ENCODE results near the gene ZNF507. TPM values are rescaled to one million over a fixed set of nuclear protein-coding genes. Genes with fewer than 3 reads are reported as not detected.

The ZNF507 gene
- polyA plus RNA-seq, 2 donors, result 2.9 to 3.1 TPM

GRCh38 chr19:32339423-32339822 is 6.0 kb upstream of the ZNF507 start:
- Histone ChIP-seq H3K4me1 (ENCODE audit: control insufficient read depth in 2 of 2, insufficient read depth in 2 of 2, low read length in 1 of 2) (peaks cover 0 to 2% of the 10 kb centered on the region in 2 donors), H3K27me3 (ENCODE audit: control insufficient read depth in 1 of 2, insufficient read depth in 2 of 2, low read length in 2 of 2) (no peaks in the 10 kb centered on the region), H3K9me3 (ENCODE audit: control insufficient read depth in 2 of 2, insufficient read depth in 1 of 2, low read depth in 1 of 2, low read length in 1 of 2) (no peaks in the 10 kb centered on the region), H3K27ac (ENCODE audit: low read depth in 2 of 2, low read length in 1 of 2) (no peak overlapping the region), H3K4me3 (ENCODE audit: low read depth in 1 of 2, low read length in 2 of 2) (no peak overlapping the region), H3K36me3 (ENCODE audit: control insufficient read depth in 2 of 2, insufficient read depth in 2 of 2, low read length in 1 of 2) (no peaks in the 10 kb centered on the region)
- WGBS, 2 donors, result 81 to 84% methylated on average over 2 of the region's 2 CpGs

DNA sequence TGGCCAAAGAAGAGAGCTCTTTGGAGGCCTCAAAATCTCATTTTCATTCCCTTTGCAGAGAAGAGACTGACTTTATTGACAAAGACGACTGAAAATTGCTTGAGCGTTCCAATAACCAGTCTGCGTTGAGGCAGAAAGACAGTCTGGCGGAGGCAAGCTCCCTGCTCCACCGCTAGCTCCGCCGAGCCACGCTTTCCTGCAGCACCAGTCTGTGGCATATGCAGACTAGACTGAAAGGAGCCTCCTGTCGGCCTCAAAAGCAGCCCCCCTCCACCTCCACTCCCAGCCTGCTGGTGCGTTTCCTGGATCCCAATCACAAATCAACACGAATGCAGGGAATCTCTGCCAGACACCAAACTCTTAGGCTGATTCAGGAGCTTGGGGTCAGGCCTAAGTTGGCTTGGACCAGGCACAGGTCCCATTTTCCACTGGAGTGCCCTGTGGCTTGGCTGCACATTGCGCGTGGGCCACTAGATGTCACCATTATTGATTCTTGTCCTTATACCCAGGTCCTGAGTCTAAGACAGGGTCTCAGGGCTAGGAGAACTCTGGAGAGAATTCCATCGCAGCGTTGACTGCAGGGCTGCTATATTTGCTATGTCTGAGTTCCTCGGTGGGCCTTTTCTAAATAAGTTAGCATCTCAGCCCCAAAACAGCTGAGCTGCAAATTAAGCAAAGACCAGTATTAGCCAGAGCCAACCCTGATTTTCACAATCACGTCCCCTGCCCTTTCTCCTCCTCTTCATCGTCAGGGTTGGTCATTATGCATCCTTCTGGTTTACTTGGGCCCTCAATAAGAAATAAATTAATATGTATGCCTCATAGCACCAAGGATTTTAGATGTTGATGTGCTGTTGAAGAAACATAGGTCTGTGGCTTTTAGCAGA is 5.2 kb upstream of the ZNF507 start:
- Histone ChIP-seq H3K36me3 (ENCODE audit: control insufficient read depth in 2 of 2, insufficient read depth in 2 of 2, low read length in 1 of 2) (no peaks in the 10 kb centered on the region), H3K27me3 (ENCODE audit: control insufficient read depth in 1 of 2, insufficient read depth in 2 of 2, low read length in 2 of 2) (no peaks in the 10 kb centered on the region), H3K9me3 (ENCODE audit: control insufficient read depth in 2 of 2, insufficient read depth in 1 of 2, low read depth in 1 of 2, low read length in 1 of 2) (no peaks in the 10 kb centered on the region), H3K4me1 (ENCODE audit: control insufficient read depth in 2 of 2, insufficient read depth in 2 of 2, low read length in 1 of 2) (peaks cover under 1 to 2% of the 10 kb centered on the region in 2 donors), H3K4me3 (ENCODE audit: low read depth in 1 of 2, low read length in 2 of 2) (no peak overlapping the region), H3K27ac (ENCODE audit: low read depth in 2 of 2, low read length in 1 of 2) (no peak overlapping the region)
- WGBS, 2 donors, result 61 to 68% methylated on average over 18 of the region's 18 CpGs

GRCh38 chr19:32342695-32343094 is 2.7 kb upstream of the ZNF507 start:
- 97 to 98% methylated on average over 2 of the region's 2 CpGs for WGBS, 2 donors
- H3K27me3 ChIP-seq (ENCODE audit: control insufficient read depth in 1 of 2, insufficient read depth in 2 of 2, low read length in 2 of 2), result no peaks in the 10 kb centered on the region
- peaks cover 0 to 4% of the 10 kb centered on the region in 2 donors for H3K4me1 ChIP-seq (ENCODE audit: control insufficient read depth in 2 of 2, insufficient read depth in 2 of 2, low read length in 1 of 2)
- no peak overlapping the region for H3K4me3 ChIP-seq (ENCODE audit: low read depth in 1 of 2, low read length in 2 of 2)
- H3K27ac ChIP-seq (ENCODE audit: low read depth in 2 of 2, low read length in 1 of 2), result no peak overlapping the region
- H3K36me3 ChIP-seq (ENCODE audit: control insufficient read depth in 2 of 2, insufficient read depth in 2 of 2, low read length in 1 of 2), result no peaks in the 10 kb centered on the region
- no peaks in the 10 kb centered on the region for H3K9me3 ChIP-seq (ENCODE audit: control insufficient read depth in 2 of 2, insufficient read depth in 1 of 2, low read depth in 1 of 2, low read length in 1 of 2)

DNA sequence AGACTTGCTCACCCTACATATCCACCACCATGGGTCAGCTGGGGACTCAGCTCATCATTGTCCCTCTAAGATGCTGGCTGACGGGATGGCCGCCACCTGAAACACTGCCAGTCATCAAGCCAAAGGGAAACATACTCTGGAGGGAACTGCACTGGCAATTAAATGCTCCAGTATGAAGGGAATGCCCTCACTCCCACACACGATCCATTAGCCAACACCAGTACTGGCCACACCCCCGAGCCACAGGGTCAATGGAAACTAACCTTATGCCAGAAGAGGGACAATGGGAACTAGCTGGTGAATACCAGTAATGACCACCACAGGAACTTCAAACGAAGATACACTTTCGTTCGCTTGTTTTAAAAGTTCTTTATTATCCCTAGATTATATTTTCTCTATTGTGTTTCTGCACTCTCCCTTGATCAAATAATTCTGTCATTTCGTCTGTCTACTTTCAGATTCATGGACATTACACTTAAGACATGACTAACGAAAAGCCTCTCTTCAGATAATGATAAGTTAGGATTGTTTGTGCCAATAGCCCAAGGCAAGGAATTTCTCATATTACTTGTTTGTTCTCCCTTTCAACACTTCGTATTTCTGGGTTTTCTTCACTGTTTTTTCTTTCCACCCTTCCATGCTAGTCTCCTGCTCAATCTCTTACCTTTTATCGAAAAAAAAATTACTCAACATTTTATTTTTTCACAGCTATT is 1.7 kb upstream of the ZNF507 start:
- WGBS, 2 donors, result 54 to 67% methylated on average over 11 of the region's 11 CpGs
- Histone ChIP-seq H3K36me3 (ENCODE audit: control insufficient read depth in 2 of 2, insufficient read depth in 2 of 2, low read length in 1 of 2) (no peaks in the 10 kb centered on the region), H3K27me3 (ENCODE audit: control insufficient read depth in 1 of 2, insufficient read depth in 2 of 2, low read length in 2 of 2) (no peaks in the 10 kb centered on the region), H3K4me1 (ENCODE audit: control insufficient read depth in 2 of 2, insufficient read depth in 2 of 2, low read length in 1 of 2) (peaks cover 0 to 4% of the 10 kb centered on the region in 2 donors), H3K9me3 (ENCODE audit: control insufficient read depth in 2 of 2, insufficient read depth in 1 of 2, low read depth in 1 of 2, low read length in 1 of 2) (no peaks in the 10 kb centered on the region), H3K4me3 (ENCODE audit: low read depth in 1 of 2, low read length in 2 of 2) (no peak overlapping the region), H3K27ac (ENCODE audit: low read depth in 2 of 2, low read length in 1 of 2) (no peak overlapping the region)

DNA sequence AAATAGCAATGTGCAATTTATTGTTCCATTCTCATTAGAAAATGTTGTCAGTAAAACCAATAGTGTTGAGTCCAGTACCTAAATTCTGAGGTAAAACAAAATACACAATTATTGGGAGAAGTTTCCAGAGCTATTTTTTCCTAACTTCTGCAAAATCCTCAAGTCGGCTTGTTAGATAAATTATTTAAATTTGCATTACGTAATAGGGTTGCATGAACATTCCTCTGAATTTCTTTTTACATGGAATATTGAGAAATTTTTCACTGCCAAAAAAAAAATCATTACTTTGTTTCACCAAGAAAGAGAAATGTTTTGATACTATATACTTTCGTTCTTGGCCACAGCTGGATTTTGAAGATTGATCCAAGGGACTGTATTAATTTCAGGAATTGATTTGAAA is 1.5 kb downstream of the ZNF507 start:
- H3K4me1 ChIP-seq (ENCODE audit: control insufficient read depth in 2 of 2, insufficient read depth in 2 of 2, low read length in 1 of 2), result peaks cover 4% of the 10 kb centered on the region in 2 donors
- no peaks in the 10 kb centered on the region for H3K27me3 ChIP-seq (ENCODE audit: control insufficient read depth in 1 of 2, insufficient read depth in 2 of 2, low read length in 2 of 2)
- WGBS, 2 donors, result 49 to 61% methylated on average over 3 of the region's 3 CpGs
- no peaks in the 10 kb centered on the region for H3K9me3 ChIP-seq (ENCODE audit: control insufficient read depth in 2 of 2, insufficient read depth in 1 of 2, low read depth in 1 of 2, low read length in 1 of 2)
- H3K27ac ChIP-seq (ENCODE audit: low read depth in 2 of 2, low read length in 1 of 2), result no peak overlapping the region
- H3K4me3 ChIP-seq (ENCODE audit: low read depth in 1 of 2, low read length in 2 of 2), result peak overlapping the region in 1 of 2 donors; percentile 100
- H3K36me3 ChIP-seq (ENCODE audit: control insufficient read depth in 2 of 2, insufficient read depth in 2 of 2, low read length in 1 of 2), result peaks cover 0 to 4% of the 10 kb centered on the region in 2 donors

- Histone ChIP-seq H3K27me3 (ENCODE audit: control insufficient read depth in 1 of 2, insufficient read depth in 2 of 2, low read length in 2 of 2) (no peaks in the 10 kb centered on the region), H3K36me3 (ENCODE audit: control insufficient read depth in 2 of 2, insufficient read depth in 2 of 2, low read length in 1 of 2) (peaks cover 0 to 4% of the 10 kb centered on the region in 2 donors), H3K4me1 (ENCODE audit: control insufficient read depth in 2 of 2, insufficient read depth in 2 of 2, low read length in 1 of 2) (peaks cover 4% of the 10 kb centered on the region in 2 donors), H3K27ac (ENCODE audit: low read depth in 2 of 2, low read length in 1 of 2) (no peak overlapping the region), H3K4me3 (ENCODE audit: low read depth in 1 of 2, low read length in 2 of 2) (no peak overlapping the region), H3K9me3 (ENCODE audit: control insufficient read depth in 2 of 2, insufficient read depth in 1 of 2, low read depth in 1 of 2, low read length in 1 of 2) (no peaks in the 10 kb centered on the region)
Observed at GRCh38 chr19:32347573-32347972, 2.2 kb downstream of the ZNF507 start.

GRCh38 chr19:32349051-32349450 is 3.6 kb downstream of the ZNF507 start:
- 92 to 96% methylated on average over 1 of the region's 1 CpG for WGBS, 2 donors
- H3K27ac ChIP-seq (ENCODE audit: low read depth in 2 of 2, low read length in 1 of 2), result no peak overlapping the region
- no peaks in the 10 kb centered on the region for H3K27me3 ChIP-seq (ENCODE audit: control insufficient read depth in 1 of 2, insufficient read depth in 2 of 2, low read length in 2 of 2)
- H3K4me3 ChIP-seq (ENCODE audit: low read depth in 1 of 2, low read length in 2 of 2), result no peak overlapping the region
- no peaks in the 10 kb centered on the region for H3K9me3 ChIP-seq (ENCODE audit: control insufficient read depth in 2 of 2, insufficient read depth in 1 of 2, low read depth in 1 of 2, low read length in 1 of 2)
- H3K4me1 ChIP-seq (ENCODE audit: control insufficient read depth in 2 of 2, insufficient read depth in 2 of 2, low read length in 1 of 2), result peaks cover 4 to 5% of the 10 kb centered on the region in 2 donors
- peaks cover 6 to 10% of the 10 kb centered on the region in 2 donors for H3K36me3 ChIP-seq (ENCODE audit: control insufficient read depth in 2 of 2, insufficient read depth in 2 of 2, low read length in 1 of 2)

GRCh38 chr19:32349724-32350470 is 4.5 kb downstream of the ZNF507 start:
- WGBS, 2 donors, result 57 to 58% methylated on average over 2 of the region's 2 CpGs
- peaks cover 5 to 7% of the 10 kb centered on the region in 2 donors for H3K4me1 ChIP-seq (ENCODE audit: control insufficient read depth in 2 of 2, insufficient read depth in 2 of 2, low read length in 1 of 2)
- peaks cover 6 to 12% of the 10 kb centered on the region in 2 donors for H3K36me3 ChIP-seq (ENCODE audit: control insufficient read depth in 2 of 2, insufficient read depth in 2 of 2, low read length in 1 of 2)
- peak overlapping the region in 1 of 2 donors; percentile 11 for H3K27ac ChIP-seq (ENCODE audit: low read depth in 2 of 2, low read length in 1 of 2)
- H3K4me3 ChIP-seq (ENCODE audit: low read depth in 1 of 2, low read length in 2 of 2), result no peak overlapping the region
- H3K9me3 ChIP-seq (ENCODE audit: control insufficient read depth in 2 of 2, insufficient read depth in 1 of 2, low read depth in 1 of 2, low read length in 1 of 2), result no peaks in the 10 kb centered on the region
- no peaks in the 10 kb centered on the region for H3K27me3 ChIP-seq (ENCODE audit: control insufficient read depth in 1 of 2, insufficient read depth in 2 of 2, low read length in 2 of 2)

- Histone ChIP-seq H3K4me3 (ENCODE audit: low read depth in 1 of 2, low read length in 2 of 2) (no peak overlapping the region), H3K27ac (ENCODE audit: low read depth in 2 of 2, low read length in 1 of 2) (peak overlapping the region in 1 of 2 donors; percentile 11), H3K27me3 (ENCODE audit: control insufficient read depth in 1 of 2, insufficient read depth in 2 of 2, low read length in 2 of 2) (no peaks in the 10 kb centered on the region), H3K9me3 (ENCODE audit: control insufficient read depth in 2 of 2, insufficient read depth in 1 of 2, low read depth in 1 of 2, low read length in 1 of 2) (no peaks in the 10 kb centered on the region), H3K4me1 (ENCODE audit: control insufficient read depth in 2 of 2, insufficient read depth in 2 of 2, low read length in 1 of 2) (peaks cover 2 to 7% of the 10 kb centered on the region in 2 donors), H3K36me3 (ENCODE audit: control insufficient read depth in 2 of 2, insufficient read depth in 2 of 2, low read length in 1 of 2) (peaks cover 6 to 12% of the 10 kb centered on the region in 2 donors)
- 48 to 60% methylated on average over 3 of the region's 3 CpGs for whole genome bisulfite sequencing, 2 donors
Observed at GRCh38 chr19:32350471-32350865, 5.1 kb downstream of the ZNF507 start.
